HG03064 (cell line): ENCODE results near the gene METTL15.
A peak's percentile ranks its signal among the peaks of the same experiment; 100 is the strongest.
"Not testable (repeated sequence)": the region's sequence is repeated elsewhere in the genome, so short reads cannot be mapped to it uniquely, and the experiment has no call there.

ENCODE experiments used
- ATAC-seq: cut with Tn5 transposase; IDR thresholded peaks from one replicate; pipeline ENCODE4 v1.9.1; 2021; ENCODE audit warnings: low read depth; ENCODE audit not compliant: unreplicated experiment

METTL15 gene

DNA sequence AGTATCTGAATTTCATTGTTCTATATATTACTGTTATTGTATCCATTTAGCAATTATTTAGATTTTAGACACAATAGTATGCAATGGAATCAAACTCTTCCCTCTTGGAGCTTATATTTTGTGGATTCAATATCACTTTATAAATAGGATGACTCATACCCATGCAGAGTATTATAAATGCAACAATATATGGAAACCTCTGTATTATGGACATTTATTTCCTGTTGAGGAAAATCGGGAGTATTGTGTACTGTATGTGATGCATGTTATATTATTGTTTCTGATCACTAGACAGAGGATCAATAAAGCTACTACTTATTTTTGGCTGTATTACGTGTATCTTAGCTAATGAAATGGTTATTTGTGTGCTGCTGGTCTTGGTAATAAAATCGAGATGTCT is 770 bp downstream of the METTL15 start:
- no peak for ATAC-seq

DNA sequence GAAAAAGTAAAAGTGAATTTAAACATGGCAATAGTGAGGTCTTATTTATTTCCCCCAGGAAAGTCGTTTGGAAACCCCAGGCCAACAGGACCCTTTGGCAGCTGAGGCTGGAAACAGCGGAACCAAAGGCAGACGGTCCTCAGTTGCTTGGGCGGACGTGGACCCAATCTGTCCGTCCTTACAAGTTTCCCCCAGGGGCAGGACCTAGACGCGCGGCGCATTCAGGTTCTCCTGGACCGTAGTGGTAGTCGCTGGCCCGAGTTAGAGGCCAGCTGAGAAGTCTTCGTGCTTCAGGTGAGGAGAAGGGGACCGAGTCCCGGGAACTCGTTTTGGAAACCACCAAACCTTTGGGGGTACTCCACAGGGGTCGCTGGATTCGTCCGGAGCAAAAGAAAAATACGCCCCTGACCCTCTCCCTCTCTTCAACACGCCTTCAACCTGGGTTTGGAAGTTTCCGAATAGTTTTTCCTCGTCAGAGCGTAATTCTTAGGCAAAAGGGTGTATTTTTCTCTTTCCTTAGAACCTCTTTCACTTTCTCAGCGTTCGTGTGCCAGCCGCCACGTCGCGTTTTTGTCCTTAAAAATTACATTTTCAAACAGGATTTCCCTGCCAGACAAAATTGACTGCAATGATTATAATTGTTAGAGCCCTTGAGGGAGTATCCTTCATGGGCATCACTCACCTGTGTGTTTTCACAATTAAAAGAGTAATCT is 2.1 kb downstream of the METTL15 start:
- peak; percentile 30 for ATAC-seq

- no peak for ATAC-seq
Observed at GRCh38 chr11:28110821-28111200, 2.6 kb downstream of the METTL15 start.

- no peak for ATAC-seq
Observed at GRCh38 chr11:28114116-28114515, 5.9 kb downstream of the METTL15 start.

DNA sequence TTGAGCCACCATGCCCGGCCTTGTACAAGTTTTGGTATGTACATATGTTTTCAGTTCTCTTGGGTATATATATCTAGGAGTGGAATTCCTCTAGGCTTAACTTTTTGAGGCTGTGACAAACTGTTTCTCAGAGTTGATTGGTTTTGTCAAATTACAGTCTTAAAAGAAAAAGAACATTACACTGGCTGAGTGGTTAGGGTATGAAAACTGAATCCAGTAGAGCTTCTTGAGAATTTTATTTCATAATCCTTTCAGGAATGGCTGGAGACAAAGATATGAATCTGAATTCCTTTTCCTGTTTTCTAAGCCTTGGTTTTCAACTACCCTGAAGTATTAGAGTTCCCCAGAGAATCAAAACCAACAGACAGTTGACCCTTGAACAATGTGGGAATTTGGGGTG is 6.5 kb downstream of the METTL15 start:
- ATAC-seq = no peak

DNA sequence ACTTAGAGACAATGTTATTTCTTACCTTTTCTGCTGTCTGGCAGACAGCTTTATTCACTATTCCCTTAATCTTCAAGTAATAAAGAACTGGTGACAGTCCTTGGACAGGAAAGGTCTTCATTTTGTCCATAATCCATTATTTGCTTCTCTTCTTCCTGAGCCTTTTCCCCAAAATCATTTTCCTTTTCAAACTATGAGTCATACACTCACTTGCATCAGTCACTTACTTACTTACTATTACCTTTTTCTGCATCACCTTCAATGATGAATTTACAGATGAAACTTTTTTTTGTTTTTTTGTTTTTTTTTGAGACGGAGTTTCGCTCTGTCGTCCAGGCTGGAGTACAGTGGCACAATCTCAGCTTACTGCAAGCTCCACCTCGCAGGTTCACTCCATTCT is 9.5 kb downstream of the METTL15 start:
- no peak for ATAC-seq

GRCh38 chr11:28123151-28123581 is 15.0 kb downstream of the METTL15 start:
- no peak for ATAC-seq

DNA sequence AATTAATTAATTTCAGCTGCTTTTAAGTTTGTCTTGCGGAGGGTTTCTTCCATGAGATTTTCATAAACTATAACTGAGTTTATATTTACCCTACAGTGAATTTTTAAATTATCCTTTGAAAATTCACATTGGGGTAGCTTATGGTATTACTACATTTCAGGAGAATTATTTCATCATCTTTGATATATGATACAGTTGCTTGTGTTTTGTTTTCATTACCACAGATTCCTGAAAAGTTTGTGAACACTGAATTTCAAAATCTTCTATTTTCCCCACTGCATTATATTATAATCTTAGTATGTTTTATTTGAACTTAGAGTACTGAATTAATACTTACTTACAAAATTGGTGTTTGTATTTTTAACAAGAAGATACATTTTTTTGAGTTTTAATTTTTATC is 24.4 kb downstream of the METTL15 start:
- no peak for ATAC-seq

- ATAC-seq = no peak
Observed at GRCh38 chr11:28133146-28133545, 25.0 kb downstream of the METTL15 start.

DNA sequence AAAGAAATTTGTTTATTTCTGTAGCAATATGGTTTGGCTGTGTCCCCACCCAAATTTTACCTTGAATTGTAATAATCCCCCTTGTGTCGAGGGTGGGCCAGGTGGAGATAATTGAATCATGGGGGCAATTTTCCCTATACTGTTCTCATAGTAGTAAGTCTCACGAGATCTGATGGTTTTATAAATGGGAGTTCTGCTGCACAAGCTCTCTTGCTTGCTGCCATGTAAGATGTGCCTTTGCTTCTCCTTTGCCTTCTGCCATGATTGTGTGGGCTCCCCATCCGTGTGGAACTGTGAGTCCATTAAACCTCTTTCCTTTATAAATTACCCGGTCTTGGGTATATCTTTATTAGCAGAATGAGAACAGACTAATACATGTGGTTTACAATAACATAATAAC is 28.0 kb downstream of the METTL15 start:
- ATAC-seq = not testable (repeated sequence)

- no peak for ATAC-seq
Observed at GRCh38 chr11:28137366-28137765, 29.2 kb downstream of the METTL15 start.

DNA sequence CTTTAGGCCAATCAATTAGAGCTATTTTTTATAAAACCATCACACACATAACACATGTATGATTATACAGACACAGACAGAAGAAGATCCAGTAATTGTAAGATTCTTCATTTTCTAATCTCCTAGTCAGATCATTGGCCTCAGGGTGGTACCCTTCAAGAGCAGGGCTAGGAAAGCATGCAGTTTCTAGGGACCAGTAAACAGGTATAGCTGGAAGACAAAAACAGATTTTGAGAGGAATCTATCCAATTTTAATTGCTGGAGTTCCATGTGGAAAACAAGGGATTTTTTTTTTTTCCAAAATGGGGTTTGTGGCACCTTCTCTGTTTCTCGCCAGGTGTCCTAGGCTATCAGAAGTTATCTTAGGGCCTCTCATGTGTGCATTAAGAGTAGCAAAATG is 29.6 kb downstream of the METTL15 start:
- no peak for ATAC-seq

GRCh38 chr11:28139841-28140415 is 31.7 kb downstream of the METTL15 start:
- no peak for ATAC-seq

- no peak for ATAC-seq
Observed at GRCh38 chr11:28140689-28141455, 32.7 kb downstream of the METTL15 start.

GRCh38 chr11:28142724-28143123 is 34.5 kb downstream of the METTL15 start:
- ATAC-seq = no peak

- ATAC-seq = no peak
Observed at GRCh38 chr11:28144808-28145207, 36.6 kb downstream of the METTL15 start.

- no peak for ATAC-seq
Observed at GRCh38 chr11:28146123-28146751, 38.0 kb downstream of the METTL15 start.

- no peak for ATAC-seq
Observed at GRCh38 chr11:28152743-28153142, 44.6 kb downstream of the METTL15 start.

DNA sequence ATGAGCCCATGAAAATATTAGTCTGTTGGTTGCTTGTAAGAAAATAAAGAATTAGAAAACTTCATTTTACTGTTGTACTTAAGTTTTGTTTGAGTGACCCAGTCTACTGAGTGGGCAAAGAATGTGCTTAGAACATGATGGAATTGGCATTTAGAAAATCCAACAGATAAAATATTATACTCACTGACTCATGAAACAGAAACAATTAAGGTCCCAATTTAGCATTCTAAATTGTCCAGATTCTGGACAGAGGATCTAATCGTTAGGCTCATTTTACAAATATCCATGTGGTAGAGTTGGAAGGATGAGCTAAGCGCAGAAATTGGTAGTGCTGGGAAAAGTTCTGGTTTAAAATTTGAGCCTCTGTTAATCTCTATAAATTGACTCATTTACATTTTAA is 45.4 kb downstream of the METTL15 start:
- no peak for ATAC-seq

DNA sequence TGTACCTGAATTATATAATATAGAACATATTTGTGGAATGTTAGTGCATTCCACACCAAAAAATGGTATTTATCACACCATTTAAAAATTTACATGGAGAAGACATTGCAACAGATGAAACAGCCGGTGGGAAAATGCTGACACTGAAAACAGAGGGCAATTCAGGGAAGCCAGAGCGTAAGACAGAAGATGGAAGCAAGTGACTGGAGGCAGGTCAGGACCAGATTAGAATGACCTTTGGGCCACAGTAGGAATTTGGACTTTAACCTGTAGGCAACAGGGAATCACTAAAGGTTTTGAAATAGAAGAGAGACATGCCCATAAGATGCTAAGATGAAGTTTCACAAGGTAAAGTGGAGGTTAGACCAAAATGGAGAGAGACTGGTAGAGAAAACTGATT is 60.5 kb downstream of the METTL15 start:
- ATAC-seq = no peak

DNA sequence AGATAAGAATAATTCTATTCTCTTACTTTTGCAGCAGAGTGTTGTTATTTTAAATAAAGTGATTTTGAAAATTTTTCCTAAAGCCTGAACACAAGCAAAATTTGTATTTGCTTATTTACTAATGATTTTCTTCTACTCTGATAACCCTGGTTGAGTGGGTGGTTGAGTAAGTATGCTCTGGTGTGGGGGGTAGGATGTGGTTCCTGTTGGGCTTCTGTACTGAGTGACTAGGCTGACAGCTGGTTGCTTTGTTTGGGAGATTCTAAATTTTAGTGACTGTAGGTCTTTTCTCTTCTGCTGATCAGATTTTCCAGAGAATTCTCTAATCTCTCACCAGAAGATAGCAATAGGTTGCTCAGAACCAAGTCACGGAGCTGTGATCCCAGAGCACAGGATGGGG is 61.6 kb downstream of the METTL15 start:
- no peak for ATAC-seq
